ENCODE data around the gene ZRANB3.

- TF ChIP-seq EZH2 (IDR thresholded peaks at IDR 0.05) (no peak), POLR2AphosphoS5 (IDR thresholded peaks at IDR 0.05; ENCODE audit: borderline replicate concordance, low read depth, low read length) (no peak)
Measured at GRCh38 chr2:135091681-135092080, 439.3 kb downstream of the ZRANB3 start.
